Epithelial cell of proximal tubule (primary cell): Measurements from ENCODE around the gene WFIKKN2. TPM values are rescaled to one million over a fixed set of nuclear protein-coding genes. Genes with fewer than 3 reads are reported as not detected.

ENCODE experiments used
- DNase-seq: peaks from one replicate; pipeline ENCODE4 v3.0.0-alpha.2; 2011; ENCODE audit warnings: low read depth
- H3K4me3 ChIP-seq: 2 replicates; pipeline ENCODE4 v1.5.1; 2011; ENCODE audit warnings: low read depth, mild to moderate bottlenecking, low read length
- CTCF ChIP-seq: conservative IDR thresholded peaks from 2 replicates; pipeline ENCODE4 v1.5.1; 2012; ENCODE audit warnings: low read depth, mild to moderate bottlenecking, low read length
- total RNA-seq: library from RNA; depleted of rRNA; stranded (reverse); fragments of >200 nt; gene quantifications from 2 replicates; pipeline ENCODE4 v1.2.3, GENCODE V29; 2015

The WFIKKN2 gene
- total RNA-seq, 1 donor from 2014 or later: not detected

GRCh38 chr17:50828508-50829170, 6.7 kb upstream of the WFIKKN2 start:
- no peak for DNase-seq
- no peak for TF ChIP-seq CTCF
- no peak overlapping the region for H3K4me3 ChIP-seq

- no peak for TF ChIP-seq CTCF
- H3K4me3 ChIP-seq: no peak overlapping the region
- DNase-seq: no peak
Measured at GRCh38 chr17:50829332-50829731, 6.1 kb upstream of the WFIKKN2 start.

- no peak overlapping the region for H3K4me3 ChIP-seq
- no peak for TF ChIP-seq CTCF
- DNase-seq: no peak
Measured at GRCh38 chr17:50830352-50830751, 5.0 kb upstream of the WFIKKN2 start.

- H3K4me3 ChIP-seq: no peak overlapping the region
- TF ChIP-seq CTCF: no peak
- no peak for DNase-seq
Measured at GRCh38 chr17:50830994-50831393, 4.4 kb upstream of the WFIKKN2 start.

GRCh38 chr17:50831471-50831928, 3.9 kb upstream of the WFIKKN2 start:
- H3K4me3 ChIP-seq: no peak overlapping the region
- no peak for TF ChIP-seq CTCF
- DNase-seq: no peak

- no peak for TF ChIP-seq CTCF
- no peak for DNase-seq
- H3K4me3 ChIP-seq: no peak overlapping the region
Measured at GRCh38 chr17:50832267-50832863, 3.0 kb upstream of the WFIKKN2 start.
